IMR-90 (cell line): Measurements from ENCODE around the gene IGF2BP3. TPM values are rescaled to one million over a fixed set of nuclear protein-coding genes. Genes with fewer than 3 reads are reported as not detected.

Experiments used
- ATAC-seq: fragments of 200-7000 bp; cut with Tn5 transposase; 2 replicates; pipeline ENCODE4 v1.9.1; 2020; ENCODE audit warnings: low read depth, mild to moderate bottlenecking, moderate library complexity
- BruUV-seq: library from RNA; stranded (reverse); fragments of 400-500 nt; replicated peaks from 2 replicates; lab custom pipeline; 2021; lab: Mats Ljungman, UMichigan
- CTCF ChIA-PET: fragments of 300-600 bp; formaldehyde crosslinking; extraction: SDS; loops from one replicate; lab custom pipeline; 2021; ENCODE audit warnings: antibody characterized with exemption; lab: Yijun Ruan, JAX
- POLR2A ChIA-PET: fragments of 300-600 bp; sonication (Branson Sonifier 250); formaldehyde crosslinking; loops from one replicate; lab custom pipeline; 2022; ENCODE audit warnings: antibody characterized with exemption; ENCODE audit not compliant: unreplicated experiment; lab: Charles Lee
- DNase-seq: peaks from one replicate; pipeline ENCODE4 v3.0.0; 2013
- H2AFZ ChIP-seq: replicated peaks from 2 replicates; pipeline ENCODE3; 2013; ENCODE audit warnings: low read length, mild to moderate bottlenecking; ENCODE audit not compliant: poor library complexity
- H2AK5ac ChIP-seq: 2 replicates; pipeline ENCODE4 v1.6.1; 2013; ENCODE audit warnings: low read depth, low read length, inconsistent platforms
- H2AK9ac ChIP-seq: replicated peaks from 2 replicates; pipeline ENCODE3; 2013; ENCODE audit warnings: mild to moderate bottlenecking, low read depth, low read length, moderate library complexity; ENCODE audit not compliant: poor library complexity
- H2BK120ac ChIP-seq: 2 replicates; pipeline ENCODE4 v1.6.1; 2013; ENCODE audit warnings: low read depth, low read length, inconsistent platforms
- H2BK15ac ChIP-seq: 3 replicates; pipeline ENCODE4 v1.6.1; 2013; ENCODE audit warnings: low read depth, low read length, inconsistent platforms
- H2BK20ac ChIP-seq: 2 replicates; pipeline ENCODE4 v1.6.1; 2013; ENCODE audit warnings: low read depth, mild to moderate bottlenecking, inconsistent platforms, low read length, moderate library complexity
- H2BK5ac ChIP-seq: 2 replicates; pipeline ENCODE4 v1.6.1; 2013; ENCODE audit warnings: mild to moderate bottlenecking, low read depth, low read length, inconsistent platforms; ENCODE audit not compliant: poor library complexity, severe bottlenecking
- H3K14ac ChIP-seq: replicated peaks from 2 replicates; pipeline ENCODE4 v1.6.1; 2013; ENCODE audit warnings: low read depth, low read length, inconsistent platforms
- H3K18ac ChIP-seq: 2 replicates; pipeline ENCODE4 v1.6.1; 2013; ENCODE audit warnings: low read depth, low read length, control low read depth
- H3K23ac ChIP-seq: 2 replicates; pipeline ENCODE4 v1.6.1; 2013; ENCODE audit warnings: low read depth, low read length, inconsistent platforms
- H3K27ac ChIP-seq: 2 replicates; pipeline ENCODE4 v1.5.1; 2013; ENCODE audit warnings: mild to moderate bottlenecking, control low read depth, low read length; ENCODE audit not compliant: insufficient read depth
- H3K27me3 ChIP-seq: 2 replicates; pipeline ENCODE4 v1.6.1; 2013; ENCODE audit warnings: low read length; ENCODE audit not compliant: control insufficient read depth, insufficient read depth
- H3K36me3 ChIP-seq: 2 replicates; pipeline ENCODE4 v1.6.1; 2013; ENCODE audit warnings: low read length, mixed read lengths; ENCODE audit not compliant: control insufficient read depth, insufficient read depth
- H3K4ac ChIP-seq: 2 replicates; pipeline ENCODE4 v1.6.1; 2013; ENCODE audit warnings: low read depth, low read length, inconsistent platforms
- H3K4me1 ChIP-seq: 2 replicates; pipeline ENCODE4 v1.6.1; 2013; ENCODE audit warnings: low read length, mixed read lengths; ENCODE audit not compliant: control insufficient read depth, insufficient read depth
- H3K4me2 ChIP-seq: 2 replicates; pipeline ENCODE4 v1.6.1; 2013; ENCODE audit warnings: low read depth, mild to moderate bottlenecking, control low read depth, low read length, moderate library complexity
- H3K4me3 ChIP-seq: 2 replicates; pipeline ENCODE4 v1.5.1; 2013; ENCODE audit warnings: low read depth, mild to moderate bottlenecking, control low read depth, low read length, moderate library complexity; ENCODE audit not compliant: insufficient read depth
- H3K56ac ChIP-seq: 2 replicates; pipeline ENCODE4 v1.6.1; 2013; ENCODE audit warnings: low read length, inconsistent platforms; ENCODE audit not compliant: insufficient read depth; ENCODE audit errors: extremely low read depth
- H3K79me1 ChIP-seq, 2 experiments: 2 replicates each; pipeline ENCODE4 v1.6.1; 2013; ENCODE audit warnings: low read length in 2 of 2, inconsistent platforms in 1 of 2, low read depth in 1 of 2
- H3K9ac ChIP-seq: 2 replicates; pipeline ENCODE4 v1.6.1; 2013; ENCODE audit warnings: low read depth, low read length, control low read depth
- H3K9me1 ChIP-seq: 2 replicates; pipeline ENCODE4 v1.6.1; 2013; ENCODE audit warnings: low read length, inconsistent platforms; ENCODE audit not compliant: insufficient read depth
- H3K9me3 ChIP-seq: 2 replicates; pipeline ENCODE4 v1.6.1; 2013; ENCODE audit warnings: low read length; ENCODE audit not compliant: control insufficient read depth, insufficient read depth
- H4K20me1 ChIP-seq: 2 replicates; pipeline ENCODE4 v1.6.1; 2013; ENCODE audit warnings: low read length, inconsistent platforms; ENCODE audit not compliant: insufficient read depth
- H4K5ac ChIP-seq: 2 replicates; pipeline ENCODE4 v1.6.1; 2013; ENCODE audit warnings: mild to moderate bottlenecking, low read depth, low read length, control low read depth
- H4K8ac ChIP-seq, 2 experiments: 2 replicates each; pipeline ENCODE4 v1.6.1; 2013; ENCODE audit warnings: low read depth in 2 of 2, low read length in 2 of 2, control low read depth in 1 of 2, inconsistent platforms in 1 of 2
- H4K91ac ChIP-seq: 2 replicates; pipeline ENCODE4 v1.6.1; 2013; ENCODE audit warnings: low read depth, low read length, inconsistent platforms; ENCODE audit not compliant: insufficient read depth
- BHLHE40 ChIP-seq: fragments of 150-350 bp; IDR thresholded peaks from 2 replicates; pipeline ENCODE4 v1.6.1; 2016; ENCODE audit warnings: mild to moderate bottlenecking, low read depth, low read length
- CEBPB ChIP-seq: IDR thresholded peaks from 2 replicates; pipeline ENCODE4 v1.6.1; 2012; ENCODE audit warnings: low read depth, low read length, improper control_type of control experiment
- ELK1 ChIP-seq: fragments of 150-350 bp; IDR thresholded peaks from 2 replicates; pipeline ENCODE4 v1.6.1; 2016; ENCODE audit warnings: low read depth, mild to moderate bottlenecking, low read length, moderate library complexity, borderline replicate concordance
- MXI1 ChIP-seq: IDR thresholded peaks from 2 replicates; pipeline ENCODE4 v1.6.1; 2012; ENCODE audit warnings: low read depth, mild to moderate bottlenecking, low read length, moderate library complexity, borderline replicate concordance
- RCOR1 ChIP-seq: IDR thresholded peaks from 2 replicates; pipeline ENCODE4 v1.6.1; 2012; ENCODE audit warnings: mild to moderate bottlenecking, low read length, improper control_type of control experiment; ENCODE audit not compliant: insufficient replicate concordance
- RFX5 ChIP-seq: IDR thresholded peaks from 2 replicates; pipeline ENCODE4 v1.8.0; 2012; ENCODE audit warnings: low read depth, mild to moderate bottlenecking, low read length, moderate library complexity
- SMC3 ChIP-seq: fragments of 150-350 bp; IDR thresholded peaks from 2 replicates; pipeline ENCODE4 v1.6.1; 2016; ENCODE audit warnings: low read depth, mild to moderate bottlenecking, antibody characterized with exemption, low read length, moderate library complexity
- WGBS, 2 experiments: methylation state at CpG; one replicate each; pipeline versions ENCODE4 v1.1.5 to v1.1.7; 2013; ENCODE audit warnings: missing lambda C conversion rate in 2 of 2; ENCODE audit not compliant: insufficient read length in 1 of 2; ENCODE audit errors: extremely low coverage in 2 of 2; 5-methylcytosine and 5-hydroxymethylcytosine counted together
- dilution Hi-C: fragments of 300-500 bp; cut with HindIII; formaldehyde crosslinking; loops from one replicate; pipeline ENCODE4 v1.14.3; 2018; ENCODE audit warnings: low sequenced_read_pairs; ENCODE audit not compliant: unreplicated experiment
- in situ Hi-C: fragments of 300-500 bp; cut with MboI; formaldehyde crosslinking; loops from 3 replicates; pipeline ENCODE4 v1.14.3; 2019; ENCODE audit warnings: low sequenced_read_pairs, inconsistent platforms, mixed read lengths
- intact Hi-C: fragments of 100-400 bp; cut with micrococcal nuclease; formaldehyde crosslinking; loops from 2 replicates; pipeline ENCODE4 v1.10.0; 2022
- polyA plus RNA-seq, 3 experiments: library from polyadenylated mRNA; depleted of rRNA; stranded (reverse); fragments of >200 nt; gene quantifications; 2 replicates each; pipeline ENCODE4 v1.2.3, GENCODE V29; 2012; ENCODE audit warnings: low replicate concordance in 1 of 3
- total RNA-seq: library from RNA; depleted of rRNA; stranded (reverse); fragments of >200 nt; gene quantifications from 2 replicates; pipeline ENCODE4 v1.2.3, GENCODE V29; 2012

The IGF2BP3 gene
- total and polyA plus RNA-seq, 2 of the 4 experiments (the other 2 are of a cell fraction): 50.9 to 59.3 TPM

GRCh38 chr7:23290993-23291392 is 179.3 kb downstream of the IGF2BP3 start:
- Histone ChIP-seq H2AK5ac (no peak overlapping the region), H3K4ac (no peak overlapping the region), H2BK5ac (no peak overlapping the region), H3K4me3 (no peak overlapping the region), H3K27ac (no peak overlapping the region), H3K18ac (no peak overlapping the region), H2BK120ac (no peak overlapping the region), H4K8ac (no peak overlapping the region), H3K4me2 (no peak overlapping the region), H3K9me1 (no peaks in the 10 kb centered on the region), H2BK15ac (no peak overlapping the region), H3K79me1 (no peaks in the 10 kb centered on the region), H3K9ac (no peak overlapping the region), H4K20me1 (no peaks in the 10 kb centered on the region), H2AFZ (no peak overlapping the region), H2AK9ac (no peak overlapping the region), H4K91ac (no peak overlapping the region), H2BK20ac (no peak overlapping the region), H3K4me1 (no peaks in the 10 kb centered on the region), H3K9me3 (no peaks in the 10 kb centered on the region), H4K5ac (no peak overlapping the region), H3K14ac (no peak overlapping the region), H3K36me3 (no peaks in the 10 kb centered on the region), H3K27me3 (no peaks in the 10 kb centered on the region), H3K56ac (no peak overlapping the region), H3K23ac (no peak overlapping the region)
- WGBS, 2 experiments: 94% methylated on average over 7 of the region's 9 CpGs; no CpG with 5 or more reads in 1 of the 2 experiments
- CTCF ChIA-PET: interaction anchor here (2.2 kb wide), 1 partner anchor 18 kb away, joined by 6 read pairs; no protein-coding TSS in a partner anchor
- no peak for ATAC-seq
- POLR2A ChIA-PET: no interaction called here
- dilution Hi-C loops: no loop called here
- DNase-seq: no peak
- TF ChIP-seq RCOR1: no peak
- TF ChIP-seq RFX5: no peak
- no peak for TF ChIP-seq ELK1
- TF ChIP-seq SMC3: no peak
- TF ChIP-seq BHLHE40: no peak
- no peak for TF ChIP-seq CEBPB
- no peak for TF ChIP-seq MXI1
- intact Hi-C loops: no loop called here
- BruUV-seq: no TSS peak
- in situ Hi-C loops: no loop called here
